Fibroblast of lung (primary cell): ENCODE results near the gene LRRC36. TPM values are rescaled to one million over a fixed set of nuclear protein-coding genes. Genes with fewer than 3 reads are reported as not detected.

Experiments
- DNase-seq, 2 donors: peaks; one replicate each; pipeline versions ENCODE4 v3.0.0 to v3.0.0-alpha.2; 2010; ENCODE audit warnings: low read depth in 2 of 2
- H2AFZ ChIP-seq: 2 replicates; pipeline ENCODE4 v1.5.1; 2012; ENCODE audit warnings: low read length, control low read depth, inconsistent platforms
- H3K27ac ChIP-seq: 2 replicates; pipeline ENCODE4 v1.5.1; 2011; ENCODE audit warnings: low read length, control low read depth; ENCODE audit not compliant: insufficient read depth
- H3K27me3 ChIP-seq: 2 replicates; pipeline ENCODE4 v1.5.1; 2011; ENCODE audit warnings: mild to moderate bottlenecking, low read length; ENCODE audit not compliant: control insufficient read depth, insufficient read depth
- H3K36me3 ChIP-seq: 2 replicates; pipeline ENCODE4 v1.5.1; 2011; ENCODE audit warnings: low read length; ENCODE audit not compliant: control insufficient read depth, insufficient read depth
- H3K4me1 ChIP-seq: 2 replicates; pipeline ENCODE4 v1.5.1; 2011; ENCODE audit warnings: low read length; ENCODE audit not compliant: control insufficient read depth, insufficient read depth; ENCODE audit errors: extremely low read depth
- H3K4me2 ChIP-seq: 2 replicates; pipeline ENCODE4 v1.5.1; 2011; ENCODE audit warnings: low read length, control low read depth; ENCODE audit not compliant: insufficient read depth; ENCODE audit errors: extremely low read depth
- H3K4me3 ChIP-seq, 4 experiments: fragments of 200-600 bp in 1 of 4; sonication (generic) in 1 of 4; replicated peaks in 1 of 4; 2 replicates each; pipeline ENCODE4 v1.5.1; 2011 to 2016; ENCODE audit warnings: low read length in 4 of 4, low read depth in 3 of 4, mild to moderate bottlenecking in 3 of 4, control low read depth in 2 of 4, inconsistent platforms in 1 of 4, mixed read lengths in 1 of 4; ENCODE audit not compliant: insufficient read depth in 1 of 4; ENCODE audit errors: control extremely low read depth in 1 of 4
- H3K79me2 ChIP-seq: 2 replicates; pipeline ENCODE4 v1.5.1; 2012; ENCODE audit warnings: mild to moderate bottlenecking, low read length, inconsistent platforms; ENCODE audit not compliant: control insufficient read depth, insufficient read depth
- H3K9ac ChIP-seq: 2 replicates; pipeline ENCODE4 v1.5.1; 2011; ENCODE audit warnings: mild to moderate bottlenecking, low read length, control low read depth; ENCODE audit not compliant: insufficient read depth
- H3K9me3 ChIP-seq: 2 replicates; pipeline ENCODE4 v1.5.1; 2012; ENCODE audit warnings: low read depth, low read length; ENCODE audit not compliant: control insufficient read depth, insufficient read depth
- H4K20me1 ChIP-seq: 2 replicates; pipeline ENCODE4 v1.5.1; 2011; ENCODE audit warnings: low read length; ENCODE audit not compliant: control insufficient read depth, insufficient read depth; ENCODE audit errors: extremely low read depth
- EZH2 ChIP-seq: IDR thresholded peaks from 2 replicates; pipeline ENCODE4 v1.5.1; 2012; ENCODE audit warnings: low read length, control low read depth, mild to moderate bottlenecking; ENCODE audit errors: missing control alignments
- polyA plus RNA-seq, 2 donors: library from polyadenylated mRNA; depleted of rRNA in 1 of 2; stranded (reverse) in 1 of 2; unstranded in 1 of 2; fragments of >200 nt; gene quantifications; 2 replicates each; pipeline ENCODE4 v1.2.1, GENCODE V29; 2011 to 2012; ENCODE audit warnings: missing spikeins in 1 of 2
- total RNA-seq: library from RNA; depleted of rRNA; stranded (reverse); fragments of >200 nt; gene quantifications from 2 replicates; pipeline ENCODE4 v1.2.1, GENCODE V29; 2014
- TF ChIP-seq, protein P1 (sequence below), 2 donors: IDR thresholded peaks in 1 of 2; conservative IDR thresholded peaks in 1 of 2; 1 replicate in 1 of 2; 2 replicates in 1 of 2; pipeline ENCODE4 v1.5.1; 2011 to 2012; ENCODE audit warnings: low read length in 2 of 2, control low read depth in 1 of 2, inconsistent platforms in 1 of 2, low read depth in 1 of 2, mild to moderate bottlenecking in 1 of 2

LRRC36 gene
- total and polyA plus RNA-seq, 2 donors (not counting 1 experiment from before 2014, with no cell fraction given): 0.06 to 0.66 TPM

DNA sequence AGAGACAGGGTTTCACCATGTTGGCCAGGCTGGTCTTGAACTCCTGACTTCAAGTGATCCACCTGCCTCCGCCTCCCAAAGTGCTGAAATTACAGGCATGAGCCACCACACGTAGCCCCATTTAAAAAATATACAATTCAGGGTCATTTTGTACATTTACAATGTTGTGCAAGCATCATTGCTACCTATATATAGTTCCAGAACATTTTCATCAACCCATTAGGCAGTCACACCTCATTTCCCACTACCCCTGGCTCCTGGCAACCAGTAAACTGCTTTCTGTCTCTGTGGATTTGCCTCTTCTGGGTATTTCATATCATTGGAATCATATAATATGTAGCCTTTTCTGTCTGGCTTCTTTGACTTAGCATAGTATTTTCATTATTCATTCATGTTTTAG, 6.7 kb downstream of the LRRC36 start:
- Histone ChIP-seq H3K36me3 (no peaks in the 10 kb centered on the region), H3K79me2 (no peaks in the 10 kb centered on the region), H3K4me3 (no peak overlapping the region), H4K20me1 (no peaks in the 10 kb centered on the region), H3K9me3 (no peaks in the 10 kb centered on the region), H3K4me1 (no peaks in the 10 kb centered on the region), H3K27ac (no peak overlapping the region), H2AFZ (no peak overlapping the region), H3K27me3 (no peaks in the 10 kb centered on the region), H3K4me2 (no peak overlapping the region), H3K9ac (no peak overlapping the region)
- TF ChIP-seq, protein P1, sequence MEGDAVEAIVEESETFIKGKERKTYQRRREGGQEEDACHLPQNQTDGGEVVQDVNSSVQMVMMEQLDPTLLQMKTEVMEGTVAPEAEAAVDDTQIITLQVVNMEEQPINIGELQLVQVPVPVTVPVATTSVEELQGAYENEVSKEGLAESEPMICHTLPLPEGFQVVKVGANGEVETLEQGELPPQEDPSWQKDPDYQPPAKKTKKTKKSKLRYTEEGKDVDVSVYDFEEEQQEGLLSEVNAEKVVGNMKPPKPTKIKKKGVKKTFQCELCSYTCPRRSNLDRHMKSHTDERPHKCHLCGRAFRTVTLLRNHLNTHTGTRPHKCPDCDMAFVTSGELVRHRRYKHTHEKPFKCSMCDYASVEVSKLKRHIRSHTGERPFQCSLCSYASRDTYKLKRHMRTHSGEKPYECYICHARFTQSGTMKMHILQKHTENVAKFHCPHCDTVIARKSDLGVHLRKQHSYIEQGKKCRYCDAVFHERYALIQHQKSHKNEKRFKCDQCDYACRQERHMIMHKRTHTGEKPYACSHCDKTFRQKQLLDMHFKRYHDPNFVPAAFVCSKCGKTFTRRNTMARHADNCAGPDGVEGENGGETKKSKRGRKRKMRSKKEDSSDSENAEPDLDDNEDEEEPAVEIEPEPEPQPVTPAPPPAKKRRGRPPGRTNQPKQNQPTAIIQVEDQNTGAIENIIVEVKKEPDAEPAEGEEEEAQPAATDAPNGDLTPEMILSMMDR (conservative IDR thresholded peaks at IDR 0.05 in 1 of 2, IDR thresholded peaks at IDR 0.05 in 1 of 2; ENCODE audit: low read depth in 1 of 2, low read length in 2 of 2): no peak
- no peak for TF ChIP-seq EZH2
- DNase-seq: no peak

DNA sequence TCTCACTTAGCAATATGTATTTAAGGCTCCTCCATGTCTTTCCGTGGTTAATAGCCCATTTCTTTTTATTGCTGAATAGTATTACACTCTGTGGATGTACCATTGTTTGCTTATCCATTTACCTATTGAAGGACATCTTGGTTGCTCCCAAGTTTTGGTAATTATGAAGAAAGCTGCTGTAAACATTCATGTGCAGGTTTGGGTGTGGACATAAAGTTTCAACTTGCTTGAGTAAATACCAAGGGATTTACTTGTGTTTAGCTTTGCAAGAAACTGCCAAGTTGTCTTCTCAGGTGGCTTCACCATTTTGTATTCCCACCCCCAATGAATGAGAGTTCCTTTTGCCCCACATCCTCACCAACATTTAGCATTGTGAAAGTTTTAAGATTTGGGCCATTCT, 9.5 kb downstream of the LRRC36 start:
- Histone ChIP-seq H3K79me2 (no peaks in the 10 kb centered on the region), H3K36me3 (no peaks in the 10 kb centered on the region), H4K20me1 (no peaks in the 10 kb centered on the region), H3K9me3 (no peaks in the 10 kb centered on the region), H3K9ac (no peak overlapping the region), H3K4me3 (no peak overlapping the region), H3K27ac (no peak overlapping the region), H3K4me2 (no peak overlapping the region), H3K27me3 (no peaks in the 10 kb centered on the region), H2AFZ (no peak overlapping the region), H3K4me1 (no peaks in the 10 kb centered on the region)
- no peak for DNase-seq
- no peak for TF ChIP-seq EZH2
- TF ChIP-seq, protein P1 (conservative IDR thresholded peaks at IDR 0.05 in 1 of 2, IDR thresholded peaks at IDR 0.05 in 1 of 2; ENCODE audit: low read depth in 1 of 2, low read length in 2 of 2): no peak

DNA sequence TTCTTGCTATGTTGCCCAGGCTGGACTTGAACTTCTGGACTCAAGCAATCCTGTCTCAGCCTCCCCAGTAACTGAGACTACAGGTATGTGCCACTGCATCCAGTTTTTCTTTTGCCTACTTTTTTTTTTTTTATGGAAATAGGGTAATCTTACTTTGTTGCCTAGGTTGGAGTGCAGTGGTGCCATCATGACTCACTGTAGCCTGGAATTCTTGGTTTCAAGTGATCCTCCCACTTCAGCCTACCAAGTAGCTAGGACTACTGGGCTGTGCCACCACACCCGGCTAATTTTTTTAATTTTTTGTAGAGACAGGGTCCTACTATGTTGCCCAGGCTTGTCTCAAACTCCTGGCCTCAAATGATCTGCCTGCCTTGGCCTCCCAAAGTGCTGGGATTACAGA, 10.0 kb downstream of the LRRC36 start:
- Histone ChIP-seq H3K4me3 (no peak overlapping the region), H3K79me2 (no peaks in the 10 kb centered on the region), H3K27ac (no peak overlapping the region), H2AFZ (no peak overlapping the region), H3K9ac (no peak overlapping the region), H4K20me1 (no peaks in the 10 kb centered on the region), H3K27me3 (no peaks in the 10 kb centered on the region), H3K9me3 (no peaks in the 10 kb centered on the region), H3K4me1 (no peaks in the 10 kb centered on the region), H3K36me3 (no peaks in the 10 kb centered on the region), H3K4me2 (no peak overlapping the region)
- peak in 1 of 2 donors; percentile 10 for DNase-seq
- TF ChIP-seq EZH2: no peak
- TF ChIP-seq, protein P1 (conservative IDR thresholded peaks at IDR 0.05 in 1 of 2, IDR thresholded peaks at IDR 0.05 in 1 of 2; ENCODE audit: low read depth in 1 of 2, low read length in 2 of 2): no peak
